Measurements from ENCODE around the gene GOLGA6L9. TPM values are rescaled to one million over a fixed set of nuclear protein-coding genes. Genes with fewer than 3 reads are reported as not detected.
"Not testable (repeated sequence)": the region's sequence is repeated elsewhere in the genome, so short reads cannot be mapped to it uniquely, and the experiment has no call there.

GOLGA6L9 gene
- total RNA-seq: 1 to 10 TPM; 1.1 to 1.7 (median 1.5) TPM
- polyA plus RNA-seq: 4.7 TPM
- long read RNA-seq, donor 1, partial matches to known transcripts: 0 of 1 reads
- long read RNA-seq, donor 1, other reads (novel, unspliced or antisense): 1 of 1 reads
- long read RNA-seq, donor 2: 0 reads
- long read RNA-seq, donor 3, partial matches to known transcripts: 0 of 1 reads
- long read RNA-seq, donor 3, other reads (novel, unspliced or antisense): 1 of 1 reads
- long read RNA-seq, donor 4: 0 reads

DNA sequence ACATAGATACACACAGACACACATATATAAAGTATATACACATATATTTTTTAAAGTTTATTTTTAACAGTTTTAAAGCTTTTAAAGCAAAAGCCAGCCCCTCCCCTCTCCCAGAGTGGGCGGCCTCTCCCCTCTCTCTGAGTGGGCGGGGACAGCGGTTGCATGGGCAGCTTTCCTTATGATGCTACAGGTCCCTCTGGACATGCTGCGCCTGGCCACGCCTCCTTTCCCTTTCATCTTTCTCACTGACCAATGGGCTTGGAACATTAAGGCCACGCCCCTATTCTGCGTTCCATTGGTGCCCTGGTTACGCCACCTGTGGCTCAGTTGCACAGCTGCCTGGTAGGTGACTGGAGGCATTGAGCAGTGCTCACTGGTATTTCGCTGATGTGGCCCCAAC lies at the start of gene GOLGA6L9:
GOLGA6L9 (plus strand) TSS at position 124 of the 400 bp plus-strand sequence; CDS start at position 388, 264 bp downstream.
- WGBS: 96% methylated on average over 8 of the region's 9 CpGs
- H3K4me1 ChIP-seq (ENCODE audit: control insufficient read depth, insufficient read depth, low read length); ATAC-seq; H3K27ac ChIP-seq (ENCODE audit: low read length); H3K27me3 ChIP-seq (ENCODE audit: control insufficient read depth, insufficient read depth); H3K4me3 ChIP-seq (ENCODE audit: low read length); H3K9me3 ChIP-seq (ENCODE audit: control insufficient read depth, low read length); intact Hi-C loops (cut with DNase I): not testable (repeated sequence)
- DNase-seq: peak in 1 of 3 donors; percentile 28

DNA sequence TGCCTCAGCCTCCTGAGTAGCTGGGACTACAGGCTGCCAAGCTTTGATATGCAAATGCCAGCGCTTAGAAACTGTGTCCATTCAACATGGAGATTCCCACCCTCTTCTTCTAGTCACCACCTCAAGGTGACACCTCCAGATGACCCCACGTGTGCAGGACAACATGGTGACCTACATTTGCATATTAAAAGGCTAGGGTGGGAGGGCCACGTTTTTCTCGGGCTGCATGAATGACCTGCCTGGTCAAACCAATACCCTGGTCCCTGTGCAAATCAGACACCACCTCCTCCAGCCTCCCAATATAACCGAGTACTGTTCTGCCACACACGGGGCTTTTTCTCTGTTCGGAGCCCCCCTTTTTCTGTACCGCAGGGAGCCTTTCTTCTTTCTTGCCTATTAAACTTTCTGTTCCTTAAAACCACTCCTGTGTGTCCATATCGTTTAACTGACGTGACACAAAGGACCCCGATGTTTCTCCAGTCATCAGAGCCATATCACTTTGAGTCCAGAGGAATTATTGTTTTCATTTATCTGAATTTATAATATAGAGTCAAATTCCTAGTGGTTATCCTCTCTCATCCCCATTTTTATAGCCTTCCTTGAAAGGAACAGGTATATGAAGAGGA lies 48.2 kb upstream of the GOLGA6L9 start:
- not testable (repeated sequence) for DNase-seq; H3K9me3 ChIP-seq (ENCODE audit: control insufficient read depth, low read length)
- 75% methylated on average over 10 of the region's 11 CpGs for WGBS

DNA sequence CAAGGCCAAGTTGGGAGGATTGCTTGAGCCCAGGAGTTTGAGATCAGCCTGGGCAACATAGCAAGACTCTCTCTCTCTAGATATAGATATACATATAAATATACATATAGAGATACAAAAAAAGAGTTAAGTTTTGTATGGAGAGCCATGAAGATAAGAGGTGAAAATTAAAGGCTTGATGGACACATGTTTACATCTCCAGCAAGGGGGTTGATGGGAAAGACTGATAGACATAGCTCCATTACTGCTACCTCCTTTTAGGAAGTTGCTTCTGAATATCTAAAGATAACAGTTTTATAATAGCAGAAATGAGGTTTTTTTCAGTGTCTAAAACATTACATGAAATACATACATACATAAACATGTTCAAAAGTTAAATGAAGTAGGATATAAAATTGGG lies 42.4 kb upstream of the GOLGA6L9 start:
- ATAC-seq; intact Hi-C loops (cut with DNase I): not testable (repeated sequence)

More for the DNA sequence above, 48.2 kb upstream of the GOLGA6L9 start:
- H3K27ac ChIP-seq (ENCODE audit: low read length); H3K27me3 ChIP-seq (ENCODE audit: control insufficient read depth, insufficient read depth); H3K4me3 ChIP-seq (ENCODE audit: low read length); intact Hi-C loops (cut with DNase I); H3K4me1 ChIP-seq (ENCODE audit: control insufficient read depth, insufficient read depth, low read length); ATAC-seq: not testable (repeated sequence)

GRCh38 chr15:82390152-82390551 lies 39.5 kb upstream of the GOLGA6L9 start:
- H3K27ac ChIP-seq (ENCODE audit: low read length); DNase-seq; ATAC-seq; H3K4me1 ChIP-seq (ENCODE audit: control insufficient read depth, insufficient read depth, low read length); intact Hi-C loops (cut with DNase I); H3K27me3 ChIP-seq (ENCODE audit: control insufficient read depth, insufficient read depth); H3K9me3 ChIP-seq (ENCODE audit: control insufficient read depth, low read length); H3K4me3 ChIP-seq (ENCODE audit: low read length): not testable (repeated sequence)
- 89% methylated on average over 3 of the region's 3 CpGs for WGBS

More for the DNA sequence above, 42.4 kb upstream of the GOLGA6L9 start:
- not testable (repeated sequence) for DNase-seq; H3K9me3 ChIP-seq (ENCODE audit: control insufficient read depth, low read length); H3K4me1 ChIP-seq (ENCODE audit: control insufficient read depth, insufficient read depth, low read length); H3K27ac ChIP-seq (ENCODE audit: low read length); H3K27me3 ChIP-seq (ENCODE audit: control insufficient read depth, insufficient read depth); H3K4me3 ChIP-seq (ENCODE audit: low read length)

GRCh38 chr15:82392077-82392476 lies 37.5 kb upstream of the GOLGA6L9 start:
- H3K9me3 ChIP-seq (ENCODE audit: control insufficient read depth, low read length); intact Hi-C loops (cut with DNase I); H3K4me3 ChIP-seq (ENCODE audit: low read length); H3K27me3 ChIP-seq (ENCODE audit: control insufficient read depth, insufficient read depth); ATAC-seq; H3K27ac ChIP-seq (ENCODE audit: low read length); DNase-seq; H3K4me1 ChIP-seq (ENCODE audit: control insufficient read depth, insufficient read depth, low read length): not testable (repeated sequence)
- 96% methylated on average over 1 of the region's 1 CpG for WGBS

GRCh38 chr15:82393671-82394070 lies 35.9 kb upstream of the GOLGA6L9 start:
- WGBS: 93% methylated on average over 4 of the region's 4 CpGs
- Histone ChIP-seq H3K4me3 (ENCODE audit: low read length) (no peak overlapping the region), H3K4me1 (ENCODE audit: control insufficient read depth, insufficient read depth, low read length) (no peaks in the 10 kb centered on the region), H3K9me3 (ENCODE audit: control insufficient read depth, low read length) (no peaks in the 10 kb centered on the region), H3K27ac (ENCODE audit: low read length) (no peak overlapping the region), H3K27me3 (ENCODE audit: control insufficient read depth, insufficient read depth) (no peaks in the 10 kb centered on the region)
- ATAC-seq: no peak
- intact Hi-C loops (cut with DNase I): no loop called here
- no peak for DNase-seq

GRCh38 chr15:82395788-82396187 lies 33.8 kb upstream of the GOLGA6L9 start:
- DNase-seq; H3K9me3 ChIP-seq (ENCODE audit: control insufficient read depth, low read length); H3K4me1 ChIP-seq (ENCODE audit: control insufficient read depth, insufficient read depth, low read length); H3K4me3 ChIP-seq (ENCODE audit: low read length); H3K27ac ChIP-seq (ENCODE audit: low read length); H3K27me3 ChIP-seq (ENCODE audit: control insufficient read depth, insufficient read depth); ATAC-seq; intact Hi-C loops (cut with DNase I): not testable (repeated sequence)
- WGBS: 68% methylated on average over 1 of the region's 4 CpGs

GRCh38 chr15:82397817-82398216 lies 31.8 kb upstream of the GOLGA6L9 start:
- Histone ChIP-seq H3K4me1 (ENCODE audit: control insufficient read depth, insufficient read depth, low read length) (no peaks in the 10 kb centered on the region), H3K27ac (ENCODE audit: low read length) (no peak overlapping the region), H3K27me3 (ENCODE audit: control insufficient read depth, insufficient read depth) (no peaks in the 10 kb centered on the region), H3K9me3 (ENCODE audit: control insufficient read depth, low read length) (no peaks in the 10 kb centered on the region), H3K4me3 (ENCODE audit: low read length) (no peak overlapping the region)
- intact Hi-C loops (cut with DNase I): no loop called here
- WGBS: 86% methylated on average over 3 of the region's 3 CpGs
- ATAC-seq (no peak), DNase-seq (no peak)

GRCh38 chr15:82398785-82399184 lies 30.8 kb upstream of the GOLGA6L9 start:
- Histone ChIP-seq H3K9me3 (ENCODE audit: control insufficient read depth, low read length) (no peaks in the 10 kb centered on the region), H3K27ac (ENCODE audit: low read length) (no peak overlapping the region), H3K27me3 (ENCODE audit: control insufficient read depth, insufficient read depth) (no peaks in the 10 kb centered on the region), H3K4me3 (ENCODE audit: low read length) (no peak overlapping the region), H3K4me1 (ENCODE audit: control insufficient read depth, insufficient read depth, low read length) (no peaks in the 10 kb centered on the region)
- ATAC-seq (no peak), DNase-seq (no peak)
- WGBS: 86% methylated on average over 1 of the region's 1 CpG
- intact Hi-C loops (cut with DNase I): no loop called here

GRCh38 chr15:82399366-82400103 lies 30.1 kb upstream of the GOLGA6L9 start:
- H3K27me3 ChIP-seq (ENCODE audit: control insufficient read depth, insufficient read depth); H3K27ac ChIP-seq (ENCODE audit: low read length); H3K4me1 ChIP-seq (ENCODE audit: control insufficient read depth, insufficient read depth, low read length); intact Hi-C loops (cut with DNase I); H3K9me3 ChIP-seq (ENCODE audit: control insufficient read depth, low read length); ATAC-seq; DNase-seq; H3K4me3 ChIP-seq (ENCODE audit: low read length): not testable (repeated sequence)
- WGBS: 76% methylated on average over 5 of the region's 5 CpGs

GRCh38 chr15:82401918-82402317 lies 27.7 kb upstream of the GOLGA6L9 start:
- H3K4me3 ChIP-seq (ENCODE audit: low read length); intact Hi-C loops (cut with DNase I): not testable (repeated sequence)
- WGBS: 97% methylated on average over 6 of the region's 6 CpGs

More at GRCh38 chr15:82401918-82402317, 27.7 kb upstream of the GOLGA6L9 start:
- ATAC-seq; H3K4me1 ChIP-seq (ENCODE audit: control insufficient read depth, insufficient read depth, low read length); H3K27ac ChIP-seq (ENCODE audit: low read length); H3K9me3 ChIP-seq (ENCODE audit: control insufficient read depth, low read length); H3K27me3 ChIP-seq (ENCODE audit: control insufficient read depth, insufficient read depth); DNase-seq: not testable (repeated sequence)

Data from right cardiac atrium (tissue), 5 donors.